H9 (cell line): ENCODE data around the gene LAMP1. TPM values are rescaled to one million over a fixed set of nuclear protein-coding genes. Genes with fewer than 3 reads are reported as not detected.

Experiments used
- DNase-seq: peaks from one replicate; pipeline ENCODE4 v3.0.0-alpha.2; 2017
- H2AFZ ChIP-seq: one replicate; pipeline ENCODE4 v1.6.1; 2013; ENCODE audit warnings: mild to moderate bottlenecking, low read length, control low read depth, moderate library complexity
- H2AK5ac ChIP-seq: 2 replicates; pipeline ENCODE4 v1.6.1; 2013; ENCODE audit warnings: low read length, control low read depth, mixed read lengths; ENCODE audit not compliant: insufficient read length
- H2BK120ac ChIP-seq: one replicate; pipeline ENCODE4 v1.6.1; 2013; ENCODE audit warnings: low read depth, mild to moderate bottlenecking, low read length, control low read depth, inconsistent platforms; ENCODE audit not compliant: poor library complexity, severe bottlenecking
- H2BK12ac ChIP-seq: 2 replicates; pipeline ENCODE4 v1.6.1; 2013; ENCODE audit warnings: low read length, control low read depth, mixed read lengths, low read depth; ENCODE audit not compliant: insufficient read length
- H2BK15ac ChIP-seq: 2 replicates; pipeline ENCODE4 v1.6.1; 2013; ENCODE audit warnings: low read depth, low read length, control low read depth
- H2BK20ac ChIP-seq: one replicate; pipeline ENCODE4 v1.6.1; 2013; ENCODE audit warnings: low read depth, mild to moderate bottlenecking, low read length, control low read depth, inconsistent platforms; ENCODE audit not compliant: poor library complexity, severe bottlenecking
- H2BK5ac ChIP-seq: 2 replicates; pipeline ENCODE4 v1.6.1; 2013; ENCODE audit warnings: low read length, control low read depth, mixed read lengths; ENCODE audit not compliant: insufficient read length
- H3K14ac ChIP-seq: 2 replicates; pipeline ENCODE4 v1.6.1; 2013; ENCODE audit warnings: low read length, control low read depth; ENCODE audit not compliant: insufficient read depth
- H3K18ac ChIP-seq: 2 replicates; pipeline ENCODE4 v1.6.1; 2013; ENCODE audit warnings: low read depth, mild to moderate bottlenecking, mixed read lengths, low read length, control low read depth; ENCODE audit not compliant: insufficient read length
- H3K23ac ChIP-seq: 2 replicates; pipeline ENCODE4 v1.6.1; 2013; ENCODE audit warnings: low read length, control low read depth, mixed read lengths, low read depth; ENCODE audit not compliant: insufficient read length
- H3K23me2 ChIP-seq: 2 replicates; pipeline ENCODE4 v1.6.1; 2013; ENCODE audit warnings: low read depth, mild to moderate bottlenecking, mixed read lengths, low read length, control low read depth; ENCODE audit not compliant: insufficient read length, poor library complexity, severe bottlenecking
- H3K27ac ChIP-seq: 2 replicates; pipeline ENCODE4 v1.5.1; 2013; ENCODE audit warnings: low read length, control low read depth, mixed read lengths, low read depth; ENCODE audit not compliant: insufficient read length
- H3K27me3 ChIP-seq: 2 replicates; pipeline ENCODE4 v1.6.1; 2013; ENCODE audit warnings: low read length, control low read depth, inconsistent platforms; ENCODE audit not compliant: insufficient read depth
- H3K4ac ChIP-seq: 2 replicates; pipeline ENCODE4 v1.6.1; 2013; ENCODE audit warnings: low read depth, mild to moderate bottlenecking, control low read depth, inconsistent platforms, low read length, moderate library complexity
- H3K4me1 ChIP-seq: 2 replicates; pipeline ENCODE4 v1.6.1; 2013; ENCODE audit warnings: low read length, control low read depth, inconsistent platforms; ENCODE audit not compliant: insufficient read depth
- H3K4me2 ChIP-seq: 2 replicates; pipeline ENCODE4 v1.6.1; 2013; ENCODE audit warnings: low read length, control low read depth, mixed read lengths; ENCODE audit not compliant: insufficient read length, insufficient read depth
- H3K56ac ChIP-seq: 2 replicates; pipeline ENCODE4 v1.6.1; 2013; ENCODE audit warnings: low read depth, mild to moderate bottlenecking, mixed read lengths, low read length, control low read depth; ENCODE audit not compliant: insufficient read length
- H3K79me1 ChIP-seq: 2 replicates; pipeline ENCODE4 v1.6.1; 2013; ENCODE audit warnings: low read depth, mild to moderate bottlenecking, moderate library complexity, low read length, control low read depth, inconsistent platforms; ENCODE audit not compliant: insufficient read depth, poor library complexity, severe bottlenecking
- H3K79me2 ChIP-seq: 2 replicates; pipeline ENCODE4 v1.6.1; 2013; ENCODE audit warnings: low read length, control low read depth, inconsistent platforms; ENCODE audit not compliant: insufficient read depth
- H3K9ac ChIP-seq: 2 replicates; pipeline ENCODE4 v1.6.1; 2013; ENCODE audit warnings: low read length, control low read depth, mixed read lengths; ENCODE audit not compliant: insufficient read length; ENCODE audit errors: extremely low read depth
- H3K9me3 ChIP-seq: one replicate; pipeline ENCODE4 v1.6.1; 2013; ENCODE audit warnings: low read depth, low read length, inconsistent platforms; ENCODE audit not compliant: control insufficient read depth
- H3T11ph ChIP-seq: one replicate; pipeline ENCODE4 v1.6.1; 2013; ENCODE audit warnings: mild to moderate bottlenecking, low read length, control low read depth, inconsistent platforms
- H4K20me1 ChIP-seq: one replicate; pipeline ENCODE4 v1.6.1; 2013; ENCODE audit not compliant: control insufficient read depth, insufficient read length, insufficient read depth
- H4K5ac ChIP-seq: 2 replicates; pipeline ENCODE4 v1.6.1; 2013; ENCODE audit warnings: low read depth, mild to moderate bottlenecking, mixed read lengths, low read length, control low read depth; ENCODE audit not compliant: insufficient read length
- H4K8ac ChIP-seq: replicated peaks from 2 replicates; pipeline ENCODE4 v1.6.1; 2013; ENCODE audit warnings: low read length, control low read depth, mixed read lengths, low read depth; ENCODE audit not compliant: insufficient read length
- H4K91ac ChIP-seq: 2 replicates; pipeline ENCODE4 v1.6.1; 2013; ENCODE audit warnings: low read depth, mild to moderate bottlenecking, moderate library complexity, mixed read lengths, low read length, control low read depth; ENCODE audit not compliant: insufficient read length
- H3K27ac Mint-ChIP-seq, 3 experiments: 2 replicates in 2 of 3; 3 replicates in 1 of 3; pipeline ENCODE4 v1.8.0; 2020 to 2021; ENCODE audit warnings: mixed read lengths in 3 of 3, mild to moderate bottlenecking in 1 of 3, moderate library complexity in 1 of 3
- H3K27me3 Mint-ChIP-seq: 2 replicates; pipeline ENCODE4 v1.8.0; 2021; ENCODE audit warnings: low read depth, mild to moderate bottlenecking, moderate library complexity, mixed read lengths
- H3K36me3 Mint-ChIP-seq, 3 experiments: 2 replicates in 2 of 3; 3 replicates in 1 of 3; pipeline ENCODE4 v1.8.0; 2020 to 2021; ENCODE audit warnings: low read depth in 3 of 3, mixed read lengths in 3 of 3; ENCODE audit not compliant: insufficient read depth in 1 of 3
- H3K4me1 Mint-ChIP-seq, 2 experiments: 2 replicates each; pipeline ENCODE4 v1.8.0; 2020; ENCODE audit warnings: mixed read lengths in 2 of 2
- H3K4me3 Mint-ChIP-seq, 2 experiments: 2 replicates in 1 of 2; 3 replicates in 1 of 2; pipeline ENCODE4 v1.8.0; 2020 to 2021; ENCODE audit warnings: mild to moderate bottlenecking in 2 of 2, mixed read lengths in 2 of 2, moderate library complexity in 1 of 2
- H3K9me3 Mint-ChIP-seq, 2 experiments: 2 replicates in 1 of 2; 3 replicates in 1 of 2; pipeline ENCODE4 v1.8.0; 2020; ENCODE audit warnings: mild to moderate bottlenecking in 2 of 2, mixed read lengths in 2 of 2, moderate library complexity in 1 of 2
- CTCF ChIP-seq: fragments of 200-600 bp; sonication (generic); conservative IDR thresholded peaks from 3 replicates; pipeline ENCODE4 v1.8.0; 2021; ENCODE audit warnings: antibody characterized with exemption, mild to moderate bottlenecking
- WGBS: extraction: QIAGEN DNeasy Blood & Tissue Kit; methylation state at CpG from one replicate; pipeline ENCODE4 v1.1.7; 2013; ENCODE audit warnings: missing lambda C conversion rate, low lambda C conversion rate, mixed read lengths; ENCODE audit not compliant: insufficient read length; ENCODE audit errors: extremely low coverage; 5-methylcytosine and 5-hydroxymethylcytosine counted together
- total RNA-seq: library from RNA; stranded (reverse); gene quantifications from 2 replicates; pipeline ENCODE4 v1.2.1, GENCODE V29; 2021

LAMP1 gene
- total RNA-seq, 1 experiment from 2014 or later, result 131 TPM

- H3K23me2 ChIP-seq, result no peaks in the 10 kb centered on the region
- H2AFZ ChIP-seq, result no peak overlapping the region
- Mint-ChIP-seq H3K9me3 (no peaks in the 10 kb centered on the region), H3K4me1 (peaks cover 0 to 2% of the 10 kb centered on the region in 2 experiments; a peak in 1 of 4 replicates), H3K27me3 (peaks cover 3% of the 10 kb centered on the region; the same call in 1 of the 2 replicates), H3K36me3 (peaks cover 36 to 74% (median 72%) of the 10 kb centered on the region in 3 experiments; a peak in 6 of 7 replicates), H3K4me3 (no peak overlapping the region), H3K27ac (peak overlapping the region in 1 of 3 experiments; percentile 83; a peak in 2 of 7 replicates)
- H4K20me1 ChIP-seq, result peaks cover 3% of the 10 kb centered on the region
- no peak overlapping the region for H3K27ac ChIP-seq
- no peak overlapping the region for H2BK12ac ChIP-seq
- H3K9me3 ChIP-seq, result no peaks in the 10 kb centered on the region
- H4K5ac ChIP-seq, result no peak overlapping the region
- H3K4ac ChIP-seq, result no peak overlapping the region
- no peaks in the 10 kb centered on the region for H3K79me1 ChIP-seq
- no peaks in the 10 kb centered on the region for H3K4me1 ChIP-seq
- no peak overlapping the region for H2BK20ac ChIP-seq
- H4K91ac ChIP-seq, result no peak overlapping the region
- no peak for TF ChIP-seq CTCF
- no peaks in the 10 kb centered on the region for H3K79me2 ChIP-seq
- H3K56ac ChIP-seq, result no peak overlapping the region
- no peak overlapping the region for H3K4me2 ChIP-seq
- WGBS, result no CpG with 5 or more reads among the region's 25 CpGs
- no peak overlapping the region for H2BK120ac ChIP-seq
- H3K23ac ChIP-seq, result no peak overlapping the region
- H3T11ph ChIP-seq, result no peak overlapping the region
- H3K9ac ChIP-seq, result no peak overlapping the region
- H2BK15ac ChIP-seq, result no peak overlapping the region
- no peak overlapping the region for H3K18ac ChIP-seq
- no peak overlapping the region for H3K14ac ChIP-seq
- H3K27me3 ChIP-seq, result no peaks in the 10 kb centered on the region
- no peak overlapping the region for H2BK5ac ChIP-seq
- H2AK5ac ChIP-seq, result no peak overlapping the region
- DNase-seq, result no peak
- no peak overlapping the region for H4K8ac ChIP-seq
These were observed 26.0 kb downstream of the LAMP1 start for GRCh38 chr13:113322890-113323651.
